Medulla oblongata (tissue), 1 donor: ENCODE measurements around the gene IREB2.
"Not testable (repeated sequence)": the region's sequence is repeated elsewhere in the genome, so short reads cannot be mapped to it uniquely, and the experiment has no call there.

Experiments used
- DNase-seq: peaks from one replicate; pipeline ENCODE4 v3.0.0-alpha.2; 2015; ENCODE audit errors: extremely low spot score

Gene IREB2

GRCh38 chr15:78437762-78438618 lies at the start of gene IREB2:
Gene IREB2, plus strand, starts transcription at chr15:78438216. Its CDS starts 122 bp downstream, at chr15:78438338.
- DNase-seq: peak; percentile 100

- DNase-seq: no peak
These were observed 49.2 kb upstream of the IREB2 start for GRCh38 chr15:78388865-78389264.

DNA sequence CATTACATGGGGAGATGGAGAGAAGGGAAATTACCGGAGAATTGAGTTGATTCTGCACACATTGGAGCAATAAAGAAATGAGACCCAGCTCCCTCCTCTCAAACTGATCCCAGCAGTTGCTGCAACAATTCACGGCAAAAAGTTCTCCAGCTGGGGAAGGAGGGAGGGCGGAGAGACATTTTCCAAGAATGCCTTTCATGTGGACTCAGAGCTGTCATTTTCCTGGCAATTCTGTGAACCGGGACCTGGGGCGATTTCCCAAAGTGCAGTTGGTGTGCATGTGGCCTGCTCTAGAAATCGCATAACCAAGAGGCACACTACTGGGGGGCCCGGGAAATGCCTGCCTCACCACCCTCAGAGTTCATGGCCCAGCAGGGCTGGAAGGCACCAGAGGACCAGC lies 48.7 kb upstream of the IREB2 start:
- no peak for DNase-seq

DNA sequence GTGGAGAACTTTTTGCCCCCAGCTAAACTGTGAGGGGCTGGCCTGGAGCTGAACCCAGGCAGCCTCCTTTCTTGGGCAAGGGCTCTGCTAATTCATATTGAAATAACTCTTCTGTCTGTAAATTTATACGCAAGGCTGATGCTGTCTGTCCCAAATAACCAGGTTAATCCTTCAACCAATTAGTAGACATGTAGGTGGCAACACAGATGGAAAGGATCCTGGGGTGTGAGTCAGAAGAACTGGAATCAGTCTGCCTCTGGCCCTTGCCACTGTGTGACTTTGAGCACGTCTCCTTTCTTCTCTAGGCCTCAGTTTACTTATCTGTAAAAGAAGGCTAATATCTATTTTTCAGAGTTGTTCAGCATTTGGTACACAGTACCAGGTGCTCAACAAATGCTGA lies 48.3 kb upstream of the IREB2 start:
- DNase-seq: no peak

DNA sequence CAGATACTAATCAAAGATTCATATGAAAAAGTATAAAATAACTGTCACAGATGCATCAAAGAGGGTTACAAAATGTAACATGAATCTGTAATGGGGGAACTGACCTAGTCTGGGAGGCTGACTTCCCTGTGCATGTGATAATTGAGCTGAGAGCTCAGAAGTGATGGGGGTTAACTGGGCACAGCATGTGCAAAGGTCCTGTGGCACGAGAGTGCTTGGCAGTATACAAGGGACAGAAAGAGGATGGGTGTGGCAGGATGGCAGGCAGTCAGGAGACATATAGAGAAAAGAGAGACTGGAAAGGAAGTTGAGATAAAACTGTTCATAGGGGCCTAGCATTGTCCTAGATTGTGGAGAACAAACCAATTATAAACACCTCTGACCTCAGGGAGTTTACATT lies 47.8 kb upstream of the IREB2 start:
- DNase-seq: no peak

GRCh38 chr15:78390826-78391225 lies 47.2 kb upstream of the IREB2 start:
- DNase-seq: no peak

GRCh38 chr15:78391781-78392180 lies 46.2 kb upstream of the IREB2 start:
- DNase-seq: no peak

- DNase-seq: no peak
These were observed 45.6 kb upstream of the IREB2 start for GRCh38 chr15:78392430-78392829.

GRCh38 chr15:78393137-78393536 lies 44.9 kb upstream of the IREB2 start:
- DNase-seq: no peak

GRCh38 chr15:78394026-78394425 lies 44.0 kb upstream of the IREB2 start:
- DNase-seq: no peak

DNA sequence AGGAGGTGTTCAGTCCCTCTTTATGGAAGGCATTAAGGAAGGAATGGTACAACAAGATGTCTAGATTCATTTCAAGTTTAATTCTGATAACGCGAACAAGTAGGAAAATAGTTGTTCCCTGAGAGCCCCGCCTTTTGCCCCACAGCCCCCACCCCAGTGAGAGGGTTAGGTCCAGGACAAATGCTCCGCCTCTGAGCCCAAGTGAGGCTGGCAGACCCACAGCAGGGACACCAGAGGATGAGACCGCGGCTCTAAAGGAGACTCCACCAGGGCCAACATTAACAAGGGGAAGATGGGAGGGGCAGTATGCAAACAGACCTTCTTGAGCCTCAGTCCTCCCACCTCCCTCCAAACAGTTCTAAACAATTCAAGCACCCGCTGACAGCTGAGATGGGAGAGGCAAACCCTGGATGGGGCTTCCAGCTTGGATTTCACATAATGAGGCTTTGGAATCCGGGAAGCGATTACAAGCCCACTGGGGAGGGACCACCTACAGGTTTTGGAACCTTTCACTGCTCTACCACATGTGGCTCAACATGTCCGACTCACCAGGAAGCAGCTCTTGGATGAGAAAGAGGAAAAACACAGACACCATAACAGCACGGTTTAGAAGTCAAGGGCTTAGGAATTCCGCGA lies 42.9 kb upstream of the IREB2 start:
- DNase-seq: no peak

DNA sequence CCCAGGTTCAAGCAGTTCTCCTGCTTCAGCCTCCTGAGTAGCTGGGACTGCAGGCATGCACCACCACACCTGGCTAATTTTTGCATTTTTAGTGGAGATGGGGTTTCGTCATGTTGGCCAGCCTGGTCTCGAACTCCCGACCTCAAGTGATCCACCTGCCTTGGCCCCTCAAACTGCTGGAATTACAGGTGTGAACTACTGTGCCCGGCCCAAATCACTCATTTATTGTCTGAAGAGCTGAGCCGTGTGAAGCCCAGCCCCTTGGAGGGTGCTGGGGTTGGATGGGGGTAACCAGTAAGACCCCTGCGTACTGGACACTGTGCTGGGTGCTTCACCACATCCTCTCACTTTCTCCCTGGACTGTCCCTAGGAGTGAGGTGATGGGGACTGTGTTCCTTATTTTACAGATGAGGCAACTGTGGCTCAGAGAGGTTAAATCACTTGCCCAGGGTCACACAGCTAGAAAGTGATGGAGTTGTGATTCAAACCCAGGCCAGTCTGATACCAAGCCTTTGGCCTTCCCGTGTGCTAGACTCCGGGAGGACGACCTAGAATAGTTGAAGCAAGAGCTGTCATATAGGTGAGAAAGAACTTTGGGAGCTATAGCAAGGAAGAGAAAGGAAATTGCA lies 41.7 kb upstream of the IREB2 start:
- DNase-seq: no peak

DNA sequence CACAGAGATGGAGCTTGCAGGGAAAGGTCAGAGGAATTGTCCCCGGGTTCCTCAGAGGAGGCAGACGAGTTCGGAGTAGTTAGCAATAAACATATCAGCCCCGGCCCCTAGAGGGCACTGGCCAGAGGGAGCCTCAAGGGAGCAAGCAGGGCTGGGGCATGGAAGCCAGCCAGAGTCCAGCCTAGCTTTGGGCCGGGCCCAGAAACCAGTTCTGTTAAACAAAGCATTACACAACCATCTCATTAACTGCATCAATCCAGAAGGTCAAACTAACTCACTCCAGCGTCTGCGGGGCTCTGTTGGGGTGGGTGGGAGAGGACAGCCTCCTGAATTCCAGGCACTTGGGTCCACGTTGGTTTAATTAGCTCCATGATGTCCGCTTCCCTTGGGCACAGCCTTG lies 41.0 kb upstream of the IREB2 start:
- DNase-seq: peak; percentile 27

DNA sequence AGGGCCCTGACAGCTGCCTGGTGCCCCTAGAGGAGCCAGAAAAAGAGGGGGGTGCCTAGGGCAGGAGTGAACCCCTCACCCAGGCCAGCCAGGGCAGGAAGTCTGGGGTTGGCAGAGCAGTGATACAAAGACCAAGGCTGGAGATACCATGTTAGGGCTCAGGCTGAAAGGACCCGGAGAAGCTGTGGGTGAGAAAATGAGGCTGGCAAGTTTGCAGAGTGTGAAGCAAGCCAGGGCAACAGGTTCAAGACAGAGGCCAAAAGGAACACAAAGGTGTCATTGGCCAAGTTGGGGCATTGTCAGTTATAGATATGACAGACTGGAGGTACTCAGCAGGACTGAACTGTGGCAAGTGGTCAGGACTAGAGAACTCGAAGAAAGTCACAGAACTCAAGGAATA lies 40.6 kb upstream of the IREB2 start:
- no peak for DNase-seq

- DNase-seq: no peak
These were observed 39.8 kb upstream of the IREB2 start for GRCh38 chr15:78398076-78398825.

DNA sequence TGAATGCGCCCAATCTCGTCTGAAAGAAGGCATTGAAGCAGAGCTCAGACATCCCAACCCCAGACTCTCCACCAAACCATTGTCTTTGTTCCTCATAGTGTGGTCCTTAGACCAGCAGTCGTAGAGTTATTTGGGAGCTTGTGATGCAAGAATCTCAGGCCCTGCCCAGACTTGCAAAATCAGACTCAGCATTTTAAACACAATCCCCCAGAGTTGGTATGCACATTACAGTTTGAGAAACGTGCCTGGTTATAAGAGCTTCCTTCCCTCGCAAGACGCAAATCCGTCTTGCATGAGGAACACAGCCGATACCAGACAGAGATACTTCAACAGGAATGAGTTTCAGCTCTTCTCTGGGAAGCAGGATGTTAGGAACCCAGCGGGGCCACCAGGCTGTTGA lies 38.9 kb upstream of the IREB2 start:
- DNase-seq: peak; percentile 9

GRCh38 chr15:78402061-78402610 lies 35.9 kb upstream of the IREB2 start:
- no peak for DNase-seq

GRCh38 chr15:78404125-78404524 lies 33.9 kb upstream of the IREB2 start:
- DNase-seq: no peak

- not testable (repeated sequence) for DNase-seq
These were observed 33.2 kb upstream of the IREB2 start for GRCh38 chr15:78404796-78405195.

DNA sequence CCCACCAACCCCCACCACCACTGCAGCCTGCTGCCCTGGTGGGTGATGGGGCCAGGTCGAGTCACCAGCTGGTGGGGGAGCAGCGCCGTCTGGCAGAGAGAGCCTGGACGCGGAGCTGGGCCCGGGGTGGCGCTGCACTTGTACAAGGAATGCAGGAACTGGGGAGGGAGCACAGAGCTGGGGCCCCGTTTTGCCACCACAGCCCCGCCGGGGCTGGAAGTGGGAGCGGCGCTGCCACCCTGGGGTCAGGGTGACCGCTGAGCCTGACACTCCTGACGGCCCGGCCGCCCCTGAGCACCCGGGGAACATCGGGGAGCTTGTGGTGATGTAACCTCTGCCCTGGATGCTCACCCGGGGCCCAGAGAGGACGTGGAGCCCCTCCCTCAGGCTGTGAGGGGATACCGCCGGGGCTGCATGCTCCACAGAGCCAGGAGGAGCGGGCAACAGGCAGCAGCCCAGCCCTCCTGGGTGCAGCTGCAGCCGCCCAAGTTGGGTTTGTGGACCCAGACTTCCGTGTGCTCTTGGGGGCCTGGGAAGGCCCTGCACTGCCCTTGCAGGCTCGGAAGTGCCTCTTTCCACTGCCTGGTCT lies 32.6 kb upstream of the IREB2 start:
- no peak for DNase-seq

DNA sequence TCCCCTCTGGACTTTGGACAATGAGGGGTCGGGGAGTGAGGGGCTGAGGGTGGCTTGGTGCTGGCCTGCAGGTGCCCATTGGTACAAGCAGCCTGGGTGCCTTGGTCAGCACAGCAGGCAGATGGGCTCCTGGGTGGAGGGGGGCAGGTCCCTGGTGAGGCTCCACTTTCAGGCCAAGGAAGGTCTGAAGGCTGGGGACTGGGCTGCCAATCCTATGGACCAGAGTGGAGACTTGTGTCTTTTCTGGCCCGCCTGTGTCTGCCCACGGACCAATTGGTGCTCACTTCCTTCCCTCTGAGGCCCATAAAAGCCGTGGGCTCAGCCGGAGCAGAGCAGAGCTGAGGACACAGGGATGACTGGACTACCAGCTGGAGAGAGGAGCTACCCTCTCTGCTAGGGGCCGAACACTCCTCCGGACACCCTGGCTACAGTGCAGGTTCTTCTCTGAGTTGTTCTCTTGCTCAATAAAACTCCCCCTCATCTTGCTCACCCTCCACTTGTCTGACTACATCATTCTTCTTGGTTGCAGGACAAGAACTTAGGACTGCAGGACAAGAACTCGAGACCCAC lies 31.9 kb upstream of the IREB2 start:
- no peak for DNase-seq
